Adipocyte (in vitro differentiated cells): ENCODE results near the gene PXT1.

Experiments
- DNase-seq: peaks from one replicate; pipeline ENCODE4 v3.0.0-alpha.2; 2015; ENCODE audit warnings: low read depth
- H3K27me3 ChIP-seq: replicated peaks from 2 replicates; pipeline ENCODE4 v1.7.0; 2013; ENCODE audit warnings: mild to moderate bottlenecking, low read length, moderate library complexity; ENCODE audit not compliant: control insufficient read depth, insufficient read depth
- H3K36me3 ChIP-seq: 2 replicates; pipeline ENCODE4 v1.7.0; 2013; ENCODE audit warnings: low read length, mild to moderate bottlenecking, moderate library complexity; ENCODE audit not compliant: control insufficient read depth, insufficient read depth, severe bottlenecking
- H3K4me1 ChIP-seq: 2 replicates; pipeline ENCODE4 v1.7.0; 2013; ENCODE audit warnings: mild to moderate bottlenecking, low read length, moderate library complexity; ENCODE audit not compliant: control insufficient read depth, insufficient read depth
- H3K4me3 ChIP-seq: 2 replicates; pipeline ENCODE4 v1.7.0; 2013; ENCODE audit warnings: mild to moderate bottlenecking, low read length, moderate library complexity
- H3K9ac ChIP-seq: 2 replicates; pipeline ENCODE4 v1.7.0; 2013; ENCODE audit warnings: mild to moderate bottlenecking, low read length, moderate library complexity
- H3K9me3 ChIP-seq: 2 replicates; pipeline ENCODE4 v1.7.0; 2013; ENCODE audit warnings: mild to moderate bottlenecking, low read length, moderate library complexity; ENCODE audit not compliant: control insufficient read depth

PXT1 gene

DNA sequence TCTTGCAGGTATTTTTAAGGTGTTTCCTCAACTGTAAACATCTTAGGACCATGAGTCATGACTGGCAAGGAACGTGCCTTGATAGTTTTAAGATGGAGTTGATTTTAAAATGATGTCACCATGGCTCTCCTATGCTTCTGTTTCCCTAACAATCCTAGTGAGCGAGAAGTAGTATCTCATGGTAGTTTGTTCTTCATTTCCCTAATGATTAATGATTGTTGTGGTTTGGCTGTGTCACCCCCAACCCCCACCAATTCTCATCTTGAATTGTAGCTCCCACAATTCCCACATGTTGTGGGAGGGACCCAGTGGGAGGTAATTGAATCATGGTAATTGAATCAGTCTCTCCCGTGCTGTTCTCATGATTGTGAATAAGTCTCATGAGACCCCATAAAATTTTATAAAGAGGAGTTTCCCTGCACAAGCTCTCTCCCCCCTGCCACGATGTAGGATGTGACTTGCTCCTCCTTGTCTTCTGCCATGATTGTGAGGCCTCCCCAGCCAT, 89.2 kb downstream of the PXT1 start:
- H3K9ac ChIP-seq, result no peak overlapping the region
- no peak overlapping the region for H3K4me3 ChIP-seq
- H3K9me3 ChIP-seq, result no peaks in the 10 kb centered on the region
- DNase-seq, result no peak
- no peaks in the 10 kb centered on the region for H3K36me3 ChIP-seq
- no peaks in the 10 kb centered on the region for H3K27me3 ChIP-seq
- peaks cover 24% of the 10 kb centered on the region for H3K4me1 ChIP-seq

DNA sequence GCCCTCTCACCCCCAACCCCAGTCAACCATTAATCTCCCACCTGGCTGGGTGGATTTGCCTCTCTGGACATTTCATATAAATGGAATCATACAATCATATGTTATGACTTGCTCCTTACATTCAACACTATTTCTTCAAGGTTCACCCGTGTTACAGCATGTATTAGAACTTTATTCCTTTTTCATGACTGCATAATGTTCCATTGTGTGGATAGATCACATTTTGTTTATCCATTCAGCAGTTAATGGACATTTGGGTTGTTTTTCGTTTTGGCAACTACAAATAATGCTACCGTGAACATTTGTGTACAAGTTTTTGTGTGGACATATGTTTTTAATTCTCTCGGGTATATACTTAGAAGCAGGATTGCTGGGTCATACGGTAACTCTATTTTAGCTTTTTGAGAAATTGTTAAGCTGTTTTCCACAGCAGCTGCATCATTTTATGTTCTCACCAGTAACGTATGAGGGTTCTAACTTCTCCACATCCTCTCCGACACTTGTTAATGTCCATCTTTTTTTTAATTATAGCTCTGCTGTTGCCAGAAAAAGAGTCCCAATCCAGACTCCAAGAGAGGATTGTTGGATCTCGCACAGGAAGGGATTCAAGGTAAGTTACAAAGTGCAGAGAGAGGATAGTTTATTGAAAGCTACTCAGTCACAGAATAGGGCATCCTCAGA, 90.0 kb downstream of the PXT1 start:
- Histone ChIP-seq H3K9me3 (no peaks in the 10 kb centered on the region), H3K9ac (no peak overlapping the region), H3K36me3 (no peaks in the 10 kb centered on the region), H3K27me3 (no peaks in the 10 kb centered on the region), H3K4me1 (peaks cover 21% of the 10 kb centered on the region), H3K4me3 (no peak overlapping the region)
- no peak for DNase-seq

DNA sequence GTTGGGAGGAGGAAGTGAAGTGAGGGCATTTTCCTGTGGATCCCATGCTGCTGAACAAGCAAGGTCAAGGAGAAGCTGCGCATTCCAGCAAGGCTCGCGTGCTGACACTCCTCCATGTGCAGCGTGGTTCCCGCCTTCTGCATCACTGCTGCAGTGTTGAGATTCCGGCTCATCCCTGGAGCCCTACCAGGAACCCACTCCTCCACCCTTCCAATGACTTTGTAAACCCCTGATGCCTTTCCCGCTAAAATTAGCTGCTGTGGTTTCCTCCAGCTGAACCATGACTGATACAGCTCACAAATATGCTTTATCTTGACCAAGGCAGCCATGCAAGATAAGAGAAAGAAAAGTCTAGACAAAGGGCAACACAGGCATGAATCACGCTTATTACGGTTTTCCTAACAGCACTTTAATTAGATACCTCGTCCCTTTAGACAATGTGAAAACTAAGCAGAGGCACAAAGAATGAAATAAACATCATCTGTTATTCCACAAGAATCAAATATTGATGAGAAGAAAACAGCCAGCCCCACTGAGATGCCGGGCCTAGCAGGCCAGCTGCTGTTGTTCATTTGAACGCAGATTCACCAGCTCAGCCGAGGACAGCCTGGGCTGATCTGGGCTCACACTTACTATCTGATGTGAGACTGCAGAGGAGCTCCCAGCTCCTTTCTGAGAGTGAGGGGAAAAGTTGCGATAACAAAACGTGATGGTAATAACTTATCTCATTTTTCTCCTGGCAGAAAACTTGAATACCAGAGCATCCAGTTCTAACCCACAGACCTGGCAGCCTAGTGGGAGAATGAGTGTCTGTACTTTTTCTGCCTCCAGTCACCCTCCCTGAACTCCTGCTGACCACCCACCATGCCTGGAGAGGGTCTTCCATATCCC, 91.7 kb downstream of the PXT1 start:
- Histone ChIP-seq H3K27me3 (no peaks in the 10 kb centered on the region), H3K4me3 (peak overlapping the region; percentile 28), H3K36me3 (no peaks in the 10 kb centered on the region), H3K9ac (peak overlapping the region; percentile 74), H3K4me1 (peaks cover 25% of the 10 kb centered on the region), H3K9me3 (no peaks in the 10 kb centered on the region)
- DNase-seq, result peak; percentile 29

DNA sequence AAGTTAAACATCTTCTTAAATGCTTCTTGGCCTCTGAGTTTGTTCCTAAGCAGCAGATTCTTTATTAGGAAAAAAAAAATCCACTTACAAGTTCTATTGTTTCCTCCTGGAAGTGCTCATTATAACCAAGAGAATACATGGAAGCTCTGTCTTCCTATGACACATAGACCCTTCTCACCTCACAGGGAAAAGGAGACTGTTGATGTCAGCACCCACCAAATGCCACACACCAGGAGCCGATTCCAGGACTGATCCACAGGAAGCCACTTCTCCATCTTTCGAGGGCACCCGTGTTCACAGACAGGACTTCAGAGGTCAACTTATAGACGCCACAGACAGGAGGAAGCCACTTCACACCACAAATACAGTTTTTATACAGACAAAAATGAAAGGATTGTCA, 92.6 kb downstream of the PXT1 start:
- peaks cover 25% of the 10 kb centered on the region for H3K4me1 ChIP-seq
- no peak overlapping the region for H3K4me3 ChIP-seq
- no peak for DNase-seq
- no peaks in the 10 kb centered on the region for H3K36me3 ChIP-seq
- no peaks in the 10 kb centered on the region for H3K27me3 ChIP-seq
- peak overlapping the region; percentile 45 for H3K9ac ChIP-seq
- no peaks in the 10 kb centered on the region for H3K9me3 ChIP-seq

DNA sequence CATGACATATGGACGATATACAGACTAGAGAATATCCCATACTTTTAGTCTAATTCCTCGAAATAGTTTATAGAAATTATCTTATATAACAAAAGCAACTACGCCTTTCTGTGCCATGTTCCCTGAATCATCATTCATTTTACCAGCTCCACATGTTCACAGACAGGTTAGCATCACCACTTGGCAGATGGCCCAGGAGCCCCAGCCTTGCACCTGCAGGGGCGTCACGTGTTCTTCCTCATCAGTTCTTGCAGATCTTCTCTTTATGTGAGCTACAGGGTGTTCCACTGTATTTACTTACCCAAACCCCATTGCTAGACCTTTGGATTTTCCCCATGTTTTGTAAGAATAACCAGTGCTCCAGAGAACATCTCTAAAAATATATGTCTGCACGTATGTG, 93.4 kb downstream of the PXT1 start:
- no peak for DNase-seq
- H3K27me3 ChIP-seq, result no peaks in the 10 kb centered on the region
- H3K9ac ChIP-seq, result no peak overlapping the region
- H3K4me3 ChIP-seq, result no peak overlapping the region
- no peaks in the 10 kb centered on the region for H3K9me3 ChIP-seq
- H3K36me3 ChIP-seq, result no peaks in the 10 kb centered on the region
- peaks cover 25% of the 10 kb centered on the region for H3K4me1 ChIP-seq

DNA sequence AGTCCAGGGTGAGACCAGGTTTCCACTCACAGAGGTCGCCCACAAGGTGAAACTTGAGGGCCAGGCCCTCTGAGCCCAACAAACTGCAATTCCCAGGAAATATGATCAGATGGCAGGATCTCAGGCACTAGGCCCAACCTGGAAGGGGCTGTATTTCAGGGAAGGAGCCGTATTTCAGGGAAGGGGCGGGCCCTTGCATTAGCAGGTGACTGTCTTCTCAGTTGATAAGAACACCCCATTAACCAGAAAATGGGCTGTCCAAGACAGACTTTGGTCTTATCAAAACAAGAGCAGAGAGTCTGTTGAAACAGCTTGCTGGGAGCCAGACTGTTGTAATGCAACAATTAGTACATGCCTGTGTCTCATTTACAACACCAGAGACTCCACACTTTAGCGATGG, 95.0 kb downstream of the PXT1 start:
- Histone ChIP-seq H3K27me3 (peaks cover 2% of the 10 kb centered on the region), H3K9me3 (no peaks in the 10 kb centered on the region), H3K9ac (no peak overlapping the region), H3K4me3 (no peak overlapping the region), H3K36me3 (no peaks in the 10 kb centered on the region), H3K4me1 (peaks cover 30% of the 10 kb centered on the region)
- DNase-seq, result no peak

DNA sequence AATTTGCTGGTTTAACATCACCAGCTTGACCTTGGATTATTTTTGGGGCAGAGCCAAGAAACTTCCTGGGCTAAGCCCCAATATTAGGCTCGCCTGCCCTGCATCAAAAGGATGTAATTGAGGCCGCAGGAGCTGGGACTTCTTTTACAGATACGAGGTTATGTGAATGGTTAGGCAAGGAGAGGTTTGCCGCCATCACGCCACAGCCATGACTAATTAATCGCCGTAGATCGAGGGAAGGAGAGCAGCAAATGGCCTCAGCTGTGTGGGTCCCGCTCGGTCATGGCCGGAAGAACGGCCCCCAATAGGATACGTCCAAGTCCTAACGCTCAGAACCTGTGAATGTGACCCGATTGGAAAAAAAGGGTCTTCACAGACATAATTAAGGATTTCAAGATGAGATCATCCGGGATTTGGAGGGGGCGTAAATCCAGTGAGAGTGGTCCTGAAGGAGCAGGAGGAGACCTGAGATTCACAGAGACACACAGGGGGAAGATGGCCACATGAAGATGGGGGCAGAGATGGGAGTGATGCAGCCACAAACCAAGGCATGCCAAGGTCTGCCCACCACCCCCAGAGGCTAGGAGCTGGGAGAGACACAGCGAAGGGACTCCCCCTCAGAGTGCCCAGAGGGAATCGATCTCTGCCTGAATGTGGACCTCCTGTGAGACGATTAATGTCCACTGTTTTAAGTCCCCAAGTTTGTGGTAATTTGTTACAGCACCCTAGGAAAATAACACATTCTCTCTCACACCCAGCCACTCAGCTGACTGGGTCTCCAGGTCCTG, 96.0 kb downstream of the PXT1 start:
- DNase-seq, result no peak

DNA sequence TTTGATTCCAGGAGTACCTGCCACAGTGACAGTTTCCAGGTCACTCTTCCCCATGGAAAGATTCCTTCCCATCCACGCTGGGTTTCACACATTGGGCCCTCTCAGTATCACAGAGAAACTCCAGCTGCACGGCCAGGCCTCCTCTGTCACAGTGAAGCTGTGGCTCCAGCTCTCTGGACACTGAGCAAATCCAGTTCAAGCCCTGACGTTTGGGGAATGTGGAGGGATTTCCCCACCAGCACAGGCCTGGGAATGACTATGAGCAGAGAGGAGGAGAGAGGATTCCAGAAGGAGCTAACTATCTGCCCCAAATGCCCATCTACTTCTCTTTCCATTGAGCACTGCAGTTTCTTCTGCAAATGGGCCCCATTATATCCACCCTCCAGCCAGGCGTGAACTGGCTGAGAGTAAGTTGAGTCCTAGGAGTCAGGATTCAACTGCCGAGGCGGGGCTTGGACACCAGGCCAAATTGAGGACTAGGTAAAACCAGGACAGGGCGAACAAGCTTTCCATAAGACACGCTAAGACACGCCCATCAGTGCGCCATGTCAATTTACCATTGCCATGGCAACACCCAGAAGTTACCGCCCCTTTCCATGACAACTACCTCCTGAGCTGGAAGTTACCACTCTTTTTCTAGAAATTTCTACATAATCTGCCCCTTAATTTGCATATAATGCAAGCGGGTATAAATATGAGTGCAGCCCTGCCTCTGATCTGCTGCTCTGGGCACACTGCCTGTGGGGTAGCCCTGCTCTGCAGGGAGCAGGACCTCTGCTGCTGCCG, 96.8 kb downstream of the PXT1 start:
- no peak for DNase-seq
- Histone ChIP-seq H3K36me3 (no peaks in the 10 kb centered on the region), H3K9me3 (no peaks in the 10 kb centered on the region), H3K4me3 (no peak overlapping the region), H3K4me1 (peaks cover 24% of the 10 kb centered on the region), H3K9ac (no peak overlapping the region), H3K27me3 (peaks cover 2% of the 10 kb centered on the region)

More for the DNA sequence above, 96.0 kb downstream of the PXT1 start:
- H3K9me3 ChIP-seq, result no peaks in the 10 kb centered on the region
- no peak overlapping the region for H3K9ac ChIP-seq
- peaks cover 27% of the 10 kb centered on the region for H3K4me1 ChIP-seq
- peaks cover 2% of the 10 kb centered on the region for H3K27me3 ChIP-seq
- H3K4me3 ChIP-seq, result no peak overlapping the region
- no peaks in the 10 kb centered on the region for H3K36me3 ChIP-seq

DNA sequence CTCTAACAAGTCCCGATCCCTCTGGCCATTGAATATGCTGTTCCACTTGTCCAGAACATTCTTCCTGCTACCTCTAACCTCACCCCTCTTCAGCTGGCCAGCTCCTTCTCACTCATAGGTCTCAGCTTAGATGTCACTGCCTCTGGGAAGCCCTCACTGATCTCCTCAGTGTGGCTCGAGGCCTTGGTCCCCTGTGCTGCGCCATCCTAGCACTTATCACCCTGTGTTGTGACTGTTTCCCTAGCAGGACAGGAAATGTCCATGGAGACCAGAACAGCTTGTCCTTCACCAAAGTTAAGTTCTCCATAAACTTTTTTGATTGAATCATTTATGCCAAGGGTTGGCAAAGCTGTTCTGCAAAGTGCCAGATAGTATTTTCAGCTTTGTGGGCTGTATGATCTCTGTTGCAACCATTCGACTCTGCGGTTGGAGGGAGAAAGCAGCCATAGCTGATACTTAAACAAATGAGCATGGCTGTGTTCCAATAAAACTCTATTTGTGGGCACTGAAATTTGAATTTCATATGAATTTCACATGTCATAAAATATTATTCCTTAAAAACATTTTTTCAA, 99.5 kb downstream of the PXT1 start:
- DNase-seq, result no peak
- Histone ChIP-seq H3K9ac (no peak overlapping the region), H3K4me3 (no peak overlapping the region), H3K4me1 (peaks cover 25% of the 10 kb centered on the region), H3K27me3 (peaks cover 2% of the 10 kb centered on the region), H3K36me3 (no peaks in the 10 kb centered on the region), H3K9me3 (no peaks in the 10 kb centered on the region)

DNA sequence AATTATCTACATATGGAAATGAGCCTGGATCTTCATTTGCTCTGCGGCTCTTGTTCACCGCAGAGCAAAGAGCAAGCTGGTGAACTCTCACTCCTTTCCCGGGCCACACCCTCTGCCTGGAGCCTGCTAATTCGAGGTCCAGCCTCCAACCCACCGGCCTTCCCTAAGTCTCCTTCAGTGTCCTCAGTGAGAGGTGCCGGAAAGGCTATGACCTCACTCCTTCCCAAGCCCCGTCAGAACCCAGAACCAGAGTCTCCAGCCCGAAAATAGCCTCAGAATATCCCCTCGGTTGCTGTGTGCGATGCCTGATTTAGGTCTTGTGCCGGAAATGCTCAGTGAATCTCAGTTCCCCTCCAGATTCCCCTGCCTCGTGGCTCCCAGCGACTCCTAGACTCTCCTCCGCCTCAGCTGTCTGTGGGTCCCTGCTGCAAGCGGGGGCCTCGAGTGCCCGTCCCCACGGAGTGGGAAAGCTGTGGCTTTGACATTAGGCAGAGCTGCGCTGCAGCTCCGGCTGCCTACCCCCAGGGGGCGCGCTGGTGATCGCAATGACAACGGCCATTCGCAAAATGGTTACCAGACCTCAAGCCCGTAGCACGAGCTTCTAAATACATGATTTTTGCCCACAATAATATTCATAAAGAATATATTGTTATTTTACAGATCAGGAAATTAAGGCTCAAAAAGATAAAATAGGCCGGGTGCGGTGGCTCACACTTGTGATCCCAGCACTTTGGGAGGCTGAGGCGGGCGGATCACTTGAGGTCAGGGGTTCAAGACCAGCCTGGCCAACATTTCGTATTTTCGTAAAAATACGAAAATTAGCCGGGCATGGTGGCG, 101.8 kb downstream of the PXT1 start:
- Histone ChIP-seq H3K4me1 (peaks cover 16% of the 10 kb centered on the region), H3K27me3 (peaks cover 15% of the 10 kb centered on the region), H3K36me3 (no peaks in the 10 kb centered on the region), H3K9ac (peak overlapping the region; percentile 78), H3K4me3 (peak overlapping the region; percentile 62), H3K9me3 (no peaks in the 10 kb centered on the region)
- peak; percentile 85 for DNase-seq
